HG02885 (cell line): ENCODE measurements around the gene LCN6.

ENCODE experiments used
- ATAC-seq: cut with Tn5 transposase; IDR thresholded peaks from one replicate; pipeline ENCODE4 v1.9.1; 2021; ENCODE audit warnings: mild to moderate bottlenecking; ENCODE audit not compliant: unreplicated experiment, poor library complexity

LCN6 gene

DNA sequence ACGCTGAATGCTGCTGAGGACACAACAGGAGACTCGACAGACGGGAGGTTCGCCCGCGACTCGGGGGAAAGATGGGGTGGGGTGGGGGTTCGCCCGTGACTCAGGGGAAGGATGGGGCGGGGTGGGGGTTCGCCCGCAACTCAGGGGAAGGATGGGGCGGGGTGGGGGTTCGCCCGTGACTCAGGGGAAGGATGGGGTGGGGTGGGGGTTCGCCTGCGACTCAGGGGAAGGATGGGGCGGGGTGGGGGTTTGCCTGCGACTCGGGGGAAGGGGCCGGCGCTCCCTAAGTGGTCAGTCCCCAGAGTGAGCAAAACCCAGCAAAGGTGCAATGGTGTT lies 2.2 kb downstream of the LCN6 start:
- ATAC-seq, result no peak

DNA sequence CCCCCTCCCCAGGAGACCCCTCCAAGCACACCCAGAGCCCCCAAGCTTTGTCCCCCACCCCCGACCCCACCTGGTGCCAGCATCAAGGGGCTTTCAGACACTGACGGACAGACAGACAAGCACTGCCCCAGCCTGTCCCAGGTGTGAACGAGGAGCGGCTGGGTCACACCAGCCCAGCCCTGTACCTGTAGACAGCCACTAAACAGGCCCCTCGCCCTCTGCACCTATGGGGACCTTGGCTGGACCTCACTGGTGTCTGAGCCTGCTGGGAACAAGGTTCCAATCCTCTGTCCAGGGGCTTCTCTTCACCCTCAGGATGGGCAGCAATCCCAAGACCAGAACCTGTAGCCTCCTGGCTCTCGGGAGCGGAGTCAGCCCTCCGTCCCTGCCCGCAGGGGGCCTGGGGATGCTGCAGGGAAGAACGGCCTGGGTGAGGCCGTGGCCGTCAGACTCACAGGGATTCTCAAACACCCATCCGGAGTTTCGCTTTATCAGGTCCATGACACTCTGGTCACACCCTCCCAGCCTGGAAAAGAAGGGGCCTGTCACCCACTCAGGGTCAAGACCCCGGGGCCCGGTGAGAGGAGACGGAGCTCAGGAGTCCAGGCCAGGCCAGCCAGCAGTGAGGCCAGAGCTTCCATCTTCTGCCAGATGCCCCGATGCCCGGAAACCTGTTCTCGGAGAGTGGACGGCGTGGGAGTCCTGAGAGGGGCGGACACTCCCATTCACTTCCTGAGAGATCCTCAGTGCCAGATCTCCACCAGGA lies 2.8 kb downstream of the LCN6 start:
- ATAC-seq, result no peak

DNA sequence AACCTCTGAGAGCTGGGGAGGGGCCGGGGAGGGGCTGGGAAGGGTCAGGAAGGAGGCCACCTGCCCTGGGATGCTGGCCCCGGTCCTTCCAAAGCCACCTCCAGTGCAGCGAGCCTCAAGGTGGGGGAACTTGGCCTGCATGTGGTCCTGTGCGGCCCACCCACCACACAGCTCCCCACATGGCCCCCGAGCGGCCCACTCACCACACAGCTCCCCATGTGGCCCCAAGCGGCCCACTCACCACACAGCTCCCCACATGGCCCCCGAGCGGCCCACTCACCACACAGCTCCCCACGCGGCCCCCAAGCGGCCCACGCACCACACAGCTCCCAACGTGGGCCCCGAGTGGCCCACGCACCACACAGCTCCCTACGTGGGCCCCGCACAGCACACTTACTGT lies 3.6 kb downstream of the LCN6 start:
- no peak for ATAC-seq

- ATAC-seq, result no peak
Observed at GRCh38 chr9:136743639-136744211, 4.6 kb downstream of the LCN6 start.

- no peak for ATAC-seq
Observed at GRCh38 chr9:136742591-136743391, 5.5 kb downstream of the LCN6 start, which contains the start of gene LCN10. LCN10 (minus strand) TSS chr9:136742940; CDS start chr9:136742903, 37 bp downstream.

GRCh38 chr9:136741883-136742571 lies 6.3 kb downstream of the LCN6 start:
- no peak for ATAC-seq

DNA sequence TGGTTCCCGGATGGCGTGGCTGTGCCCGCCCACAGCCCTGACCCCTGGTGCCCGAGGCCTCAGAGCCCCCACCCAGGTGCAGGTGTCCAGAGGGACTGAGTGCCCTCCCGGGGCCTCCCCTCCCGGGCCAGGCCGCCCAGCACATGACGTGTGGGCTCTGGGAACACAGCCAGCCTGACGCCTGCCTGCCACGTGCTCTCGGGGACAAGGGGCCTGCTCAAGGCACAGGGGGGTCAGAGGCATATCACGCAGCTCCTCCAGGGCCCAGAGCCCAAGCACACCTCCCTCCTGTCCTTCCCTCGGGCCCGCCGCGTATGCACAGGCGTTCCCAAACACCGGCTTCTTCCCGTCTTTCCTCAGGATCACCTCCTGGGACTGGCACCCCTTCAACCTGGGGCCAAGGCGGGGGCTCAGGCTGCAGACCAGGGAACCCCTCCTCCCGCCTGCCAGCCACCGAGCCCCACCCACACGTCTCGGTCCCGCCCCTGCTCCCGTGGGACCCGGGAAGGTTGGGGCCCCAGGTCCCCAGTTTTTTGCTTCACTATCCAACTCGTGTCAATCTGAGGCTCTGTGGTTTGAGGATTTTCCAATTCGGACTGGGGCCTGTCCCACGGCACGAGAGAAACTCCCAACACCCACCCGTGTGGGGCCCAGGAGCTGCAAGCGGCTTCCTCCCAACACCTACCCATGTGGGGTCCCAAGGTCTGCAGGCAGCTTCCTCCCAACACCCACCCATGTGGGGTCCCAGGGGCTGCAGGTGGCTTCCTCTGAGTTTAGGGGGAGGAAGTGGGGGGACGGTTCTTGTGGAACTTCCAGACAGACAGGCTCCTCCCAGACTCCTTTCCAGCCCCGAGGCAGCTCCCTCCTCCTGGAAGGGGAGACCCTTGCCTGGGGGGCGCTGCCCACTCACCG lies 7.1 kb downstream of the LCN6 start:
- ATAC-seq, result no peak

- ATAC-seq, result no peak
Observed at GRCh38 chr9:136740491-136740890, 7.8 kb downstream of the LCN6 start.

DNA sequence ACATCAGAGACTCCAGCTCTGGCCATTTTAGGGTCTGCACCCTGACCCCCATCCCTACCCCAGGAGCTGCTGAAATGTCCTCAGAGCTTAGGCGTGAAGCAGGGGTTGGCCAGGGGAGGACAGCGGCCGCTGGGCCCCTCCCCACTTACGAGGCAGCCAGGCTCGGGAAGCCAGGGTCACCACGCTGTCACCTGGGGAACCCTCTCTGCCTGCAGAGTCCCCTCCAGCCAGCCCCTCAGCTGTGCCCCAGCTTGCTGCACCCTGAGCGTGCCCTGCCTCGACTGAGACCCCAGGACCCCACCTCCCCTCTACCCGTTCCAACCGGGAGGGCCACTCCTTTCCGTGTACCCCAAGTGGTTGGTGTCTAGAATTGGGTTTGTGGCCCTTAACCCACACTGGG lies 8.3 kb downstream of the LCN6 start:
- ATAC-seq, result no peak

DNA sequence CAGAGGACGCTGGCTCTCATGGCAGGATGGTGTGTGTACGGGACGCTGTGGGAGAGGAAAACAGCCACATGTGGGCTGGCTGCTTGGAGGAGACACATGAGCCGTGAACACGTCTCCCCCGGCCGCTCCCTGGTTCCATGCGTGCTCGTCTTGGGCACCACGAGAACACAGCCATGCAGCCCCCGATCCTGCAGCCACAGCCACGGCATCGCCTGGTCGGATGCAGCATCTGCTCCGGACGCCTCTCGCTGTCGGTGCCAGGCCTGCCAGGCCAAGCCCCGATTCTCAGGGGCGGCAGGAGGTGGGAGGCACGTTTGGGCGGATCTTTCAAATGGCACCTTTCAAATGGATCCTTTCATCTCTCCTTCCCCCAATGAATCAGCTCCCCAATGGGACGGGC lies 8.8 kb downstream of the LCN6 start:
- ATAC-seq, result no peak

DNA sequence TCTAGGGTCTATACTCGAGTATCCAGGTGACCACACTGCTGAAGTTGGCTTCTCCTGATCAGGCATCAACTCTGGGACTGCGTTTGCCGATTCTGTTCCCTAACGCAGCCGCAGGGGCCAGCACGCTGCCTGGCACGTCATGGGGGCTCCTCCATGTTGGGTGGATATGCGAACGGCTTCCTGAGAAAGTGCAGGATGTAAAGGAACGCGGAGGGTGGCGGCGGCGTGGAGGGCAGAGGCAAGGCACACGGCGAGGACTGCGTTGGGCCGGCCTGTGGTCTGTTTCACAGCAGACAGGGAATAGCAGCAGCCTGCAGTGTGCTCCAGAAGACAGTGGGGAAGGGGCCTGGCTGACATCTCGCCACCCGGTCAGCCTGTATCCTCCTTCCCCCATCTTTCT lies 9.4 kb downstream of the LCN6 start:
- no peak for ATAC-seq

DNA sequence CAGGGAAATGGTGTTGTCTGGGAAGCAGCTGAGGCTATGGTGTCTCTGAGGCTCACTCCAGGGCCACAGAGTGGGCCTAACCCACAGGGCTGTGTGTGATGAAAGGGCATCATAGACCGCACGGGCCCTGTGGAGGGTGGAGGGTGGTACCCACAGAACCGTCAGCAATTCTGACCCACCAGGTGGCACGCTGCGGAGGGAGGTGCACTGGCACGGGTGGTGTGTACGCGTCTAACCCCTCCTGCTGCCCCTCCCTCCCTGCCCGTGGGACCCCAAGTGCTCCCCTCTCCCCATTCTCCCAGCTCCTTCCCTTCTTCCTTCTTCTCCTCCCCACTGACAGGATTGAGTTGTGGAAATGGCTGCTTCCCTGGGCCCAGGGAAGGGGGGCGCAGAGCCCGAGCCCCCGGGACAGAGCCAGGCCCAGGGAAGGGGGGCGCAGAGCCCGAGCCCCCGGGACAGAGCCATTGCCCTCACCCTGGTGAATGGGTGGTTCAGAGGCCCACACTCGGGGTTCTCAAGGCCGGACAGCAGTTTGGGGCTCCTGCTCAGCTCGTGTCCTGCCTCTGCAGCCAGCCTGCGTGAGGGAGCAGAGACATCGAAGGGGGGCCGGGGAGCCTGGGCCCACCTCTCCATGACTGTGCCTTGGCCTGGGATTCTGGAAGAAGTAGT lies 12.4 kb downstream of the LCN6 start:
- ATAC-seq, result no peak

DNA sequence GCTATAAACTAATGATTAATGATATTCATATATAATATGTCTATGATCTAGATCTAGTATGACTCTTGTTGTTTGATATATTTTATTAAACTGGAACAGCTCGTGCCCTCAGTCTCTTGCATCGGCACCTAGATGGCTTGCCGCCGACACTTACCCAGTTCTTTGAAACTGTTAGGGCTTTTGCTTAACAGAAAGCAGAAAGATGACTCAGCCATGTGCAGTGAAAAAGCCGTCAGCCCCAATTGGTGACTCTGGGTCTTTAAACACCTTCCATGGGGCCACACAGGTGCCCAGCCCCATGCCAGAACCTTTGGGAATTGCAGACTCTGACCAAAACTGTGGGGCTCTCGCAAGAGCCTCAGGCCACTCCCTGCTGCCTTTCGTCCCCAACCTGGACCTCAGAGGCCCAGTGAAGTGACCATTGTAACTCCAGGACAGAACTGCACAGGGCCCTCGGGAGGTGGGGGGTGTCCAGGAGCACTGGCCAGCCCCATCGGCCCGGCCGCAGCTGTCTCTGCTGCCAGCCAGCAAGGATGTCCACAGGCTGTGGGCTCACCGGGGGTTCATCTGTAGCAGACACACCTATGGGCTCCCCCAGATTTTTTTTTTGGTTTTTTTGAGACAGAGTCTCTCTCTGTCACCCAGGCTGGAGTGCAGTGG lies 13.4 kb downstream of the LCN6 start:
- ATAC-seq, result no peak

GRCh38 chr9:136733611-136734010 lies 14.7 kb downstream of the LCN6 start:
- no peak for ATAC-seq

GRCh38 chr9:136732444-136733178 lies 15.7 kb downstream of the LCN6 start:
- ATAC-seq, result no peak

DNA sequence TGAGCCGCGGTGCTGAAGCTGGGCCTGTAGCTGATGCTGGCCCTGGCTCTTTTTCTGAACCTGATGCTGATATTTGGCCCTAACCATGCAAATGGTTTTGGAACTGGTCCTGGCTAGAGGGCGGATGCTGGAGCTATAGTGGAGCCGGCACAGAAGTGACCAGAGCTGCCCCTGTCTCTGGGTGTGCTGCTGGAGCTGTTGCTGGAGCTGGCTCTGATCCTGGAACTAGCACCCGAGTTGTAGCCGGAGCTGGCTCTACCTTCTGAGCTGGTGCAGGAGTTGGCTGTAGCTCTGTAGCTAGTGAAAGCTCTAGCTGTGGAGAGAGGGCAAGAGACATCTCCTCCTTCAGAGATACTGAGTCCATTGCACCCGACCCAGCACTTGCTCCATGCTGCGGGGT lies 18.4 kb downstream of the LCN6 start:
- ATAC-seq, result no peak

GRCh38 chr9:136729144-136729543 lies 19.2 kb downstream of the LCN6 start:
- ATAC-seq, result no peak

- peak; percentile 25 for ATAC-seq
Observed at GRCh38 chr9:136728548-136729123, 19.7 kb downstream of the LCN6 start.
